Duodenal mucosa (tissue), 2 donors: ENCODE measurements around the gene SINHCAF.
"Not testable (repeated sequence)": the region's sequence is repeated elsewhere in the genome, so short reads cannot be mapped to it uniquely, and the experiment has no call there.

Experiments
- H3K27ac ChIP-seq: one replicate; pipeline ENCODE4 v1.7.0; 2013; ENCODE audit warnings: low read depth, low read length
- H3K27me3 ChIP-seq, 2 donors: one replicate each; pipeline ENCODE4 v1.7.0; 2013; ENCODE audit warnings: low read length in 2 of 2, control low read depth in 1 of 2; ENCODE audit not compliant: insufficient read depth in 2 of 2, control insufficient read depth in 1 of 2
- H3K36me3 ChIP-seq, 2 donors: one replicate each; pipeline ENCODE4 v1.7.0; 2013; ENCODE audit warnings: low read length in 2 of 2, control low read depth in 1 of 2; ENCODE audit not compliant: insufficient read depth in 2 of 2, control insufficient read depth in 1 of 2
- H3K4me1 ChIP-seq, 2 donors: one replicate each; pipeline ENCODE4 v1.7.0; 2013; ENCODE audit warnings: low read length in 2 of 2, control low read depth in 1 of 2; ENCODE audit not compliant: insufficient read depth in 2 of 2, control insufficient read depth in 1 of 2
- H3K4me3 ChIP-seq, 2 donors: one replicate each; pipeline ENCODE4 v1.7.0; 2013; ENCODE audit warnings: low read length in 2 of 2, low read depth in 1 of 2
- H3K9ac ChIP-seq, 2 donors: one replicate each; pipeline ENCODE4 v1.7.0; 2013; ENCODE audit warnings: low read length in 2 of 2, low read depth in 1 of 2
- H3K9me3 ChIP-seq, 2 donors: one replicate each; pipeline ENCODE4 v1.7.0; 2013; ENCODE audit warnings: low read length in 2 of 2, control low read depth in 1 of 2; ENCODE audit not compliant: control insufficient read depth in 1 of 2

SINHCAF gene

DNA sequence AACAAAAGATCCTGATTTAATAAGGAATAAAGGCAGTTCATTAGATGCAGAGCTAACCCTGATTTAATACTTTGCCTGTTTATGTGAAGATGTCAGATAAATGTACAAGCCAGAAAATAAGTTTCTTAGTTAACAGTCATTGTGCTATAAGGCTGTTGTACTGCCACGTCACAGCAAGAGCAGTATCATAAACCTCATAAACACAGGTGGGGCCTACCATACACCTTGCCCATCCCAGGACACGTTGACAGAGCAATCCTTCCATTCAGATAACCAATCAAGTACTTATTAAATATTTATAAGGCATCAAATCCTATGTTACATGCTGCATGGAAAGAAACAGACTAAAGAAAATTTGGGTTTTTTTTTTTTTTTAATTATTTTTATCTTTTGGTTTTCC is 36.5 kb downstream of the SINHCAF start:
- H3K4me1 ChIP-seq = no peaks in the 10 kb centered on the region
- no peak overlapping the region for H3K4me3 ChIP-seq
- no peak overlapping the region for H3K9ac ChIP-seq
- H3K27ac ChIP-seq = no peak overlapping the region
- H3K27me3 ChIP-seq = no peaks in the 10 kb centered on the region
- no peaks in the 10 kb centered on the region for H3K9me3 ChIP-seq
- peaks cover 30 to 55% of the 10 kb centered on the region in 2 donors for H3K36me3 ChIP-seq

DNA sequence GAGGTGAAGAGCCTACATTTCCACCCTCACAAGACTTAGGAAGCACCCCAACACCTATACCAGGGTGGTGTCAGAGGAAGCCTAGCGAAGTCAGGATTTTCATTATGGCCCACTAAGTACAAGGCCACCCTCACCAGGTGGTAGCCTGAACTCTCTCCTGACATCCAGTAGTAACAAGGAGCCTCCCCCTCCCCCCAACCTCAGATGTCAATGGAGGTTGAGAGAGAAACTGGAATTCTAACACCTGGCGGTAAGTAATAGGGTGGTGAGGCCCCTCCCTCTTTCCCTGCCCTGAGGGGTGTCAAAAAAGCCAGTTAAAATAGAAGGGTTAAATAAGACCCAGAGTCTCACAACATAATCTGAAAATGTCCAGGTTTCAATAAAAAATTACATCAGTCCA is 37.6 kb downstream of the SINHCAF start:
- Histone ChIP-seq H3K4me1 (no peaks in the 10 kb centered on the region), H3K4me3 (no peak overlapping the region)

DNA sequence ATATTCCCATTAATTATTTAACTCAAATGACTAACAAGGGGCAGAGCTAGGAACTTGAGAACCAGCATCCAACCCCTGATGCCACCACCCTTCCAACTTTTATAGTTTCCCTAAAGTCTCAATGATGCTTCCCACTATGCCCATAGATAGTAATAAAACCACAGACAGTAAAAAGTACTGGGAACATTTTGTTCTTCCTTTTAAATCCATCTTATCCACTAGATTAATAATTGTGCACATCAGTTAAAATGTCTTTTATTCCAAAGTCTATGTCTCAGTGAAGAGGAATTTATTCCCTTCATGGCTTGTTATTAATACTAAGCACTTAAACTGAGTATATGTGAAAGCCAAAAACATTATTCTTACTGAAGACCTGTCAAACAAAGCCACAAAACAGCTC is 45.8 kb downstream of the SINHCAF start:
- Histone ChIP-seq H3K4me1 (no peaks in the 10 kb centered on the region), H3K4me3 (no peak overlapping the region), H3K9me3 (no peaks in the 10 kb centered on the region), H3K27ac (no peak overlapping the region), H3K36me3 (peaks cover 16 to 28% of the 10 kb centered on the region in 2 donors), H3K27me3 (no peaks in the 10 kb centered on the region), H3K9ac (no peak overlapping the region)

More for the DNA sequence above, 37.6 kb downstream of the SINHCAF start:
- Histone ChIP-seq H3K27me3 (no peaks in the 10 kb centered on the region), H3K9me3 (no peaks in the 10 kb centered on the region), H3K27ac (no peak overlapping the region), H3K36me3 (peaks cover 32 to 59% of the 10 kb centered on the region in 2 donors), H3K9ac (no peak overlapping the region)

DNA sequence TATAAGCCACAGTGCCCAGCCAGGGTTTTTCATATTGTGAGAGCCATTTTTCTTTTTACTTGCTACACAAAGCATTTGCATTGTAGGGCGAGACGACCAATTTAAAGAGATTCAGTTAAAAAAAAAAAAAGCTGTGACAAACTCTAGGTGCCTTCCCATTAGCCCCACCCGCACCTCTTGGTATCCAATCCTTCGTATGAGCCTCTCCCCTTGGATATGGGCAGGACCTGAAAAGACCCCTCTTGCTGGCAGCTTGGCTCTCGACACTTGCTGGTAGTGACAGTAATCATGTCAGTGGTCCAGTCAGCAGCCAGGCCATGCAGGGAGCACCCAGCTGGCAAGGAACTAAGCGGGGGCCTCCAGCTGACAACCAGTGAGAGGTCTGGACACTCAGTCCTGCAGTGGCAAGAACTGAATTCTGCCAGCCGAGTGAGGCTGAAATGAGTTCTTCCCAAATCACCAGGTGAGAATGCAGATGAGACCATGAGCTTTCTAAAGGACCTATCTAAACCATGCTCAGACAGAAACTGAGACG is 46.5 kb downstream of the SINHCAF start:
- Histone ChIP-seq H3K27me3 (no peaks in the 10 kb centered on the region), H3K9ac (no peak overlapping the region), H3K4me3 (no peak overlapping the region), H3K36me3 (peaks cover 15 to 21% of the 10 kb centered on the region in 2 donors), H3K9me3 (no peaks in the 10 kb centered on the region), H3K27ac (no peak overlapping the region), H3K4me1 (no peaks in the 10 kb centered on the region)

DNA sequence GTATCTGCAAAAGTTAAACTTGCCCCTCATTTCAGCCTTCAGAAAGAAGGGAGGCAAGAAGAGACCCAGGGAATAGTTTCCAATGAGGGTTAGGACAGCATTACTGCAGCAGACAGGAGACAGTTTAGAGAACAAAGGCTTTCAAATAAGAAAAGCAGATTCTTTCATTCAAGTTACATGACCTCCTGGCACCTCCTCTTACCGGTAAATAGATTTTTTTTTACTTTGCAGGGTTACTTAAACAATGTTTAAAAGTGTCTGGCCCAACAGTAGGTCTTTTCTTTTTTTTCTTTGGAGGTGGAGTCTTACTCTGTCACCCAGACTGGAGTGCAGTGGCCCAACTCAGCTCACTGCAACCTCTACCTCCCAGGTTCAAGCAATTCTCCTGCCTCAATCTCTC is 47.1 kb downstream of the SINHCAF start:
- no peak overlapping the region for H3K27ac ChIP-seq
- H3K27me3 ChIP-seq = no peaks in the 10 kb centered on the region
- H3K36me3 ChIP-seq = peaks cover 13 to 15% of the 10 kb centered on the region in 2 donors
- no peaks in the 10 kb centered on the region for H3K9me3 ChIP-seq
- no peak overlapping the region for H3K4me3 ChIP-seq
- no peak overlapping the region for H3K9ac ChIP-seq
- no peaks in the 10 kb centered on the region for H3K4me1 ChIP-seq

DNA sequence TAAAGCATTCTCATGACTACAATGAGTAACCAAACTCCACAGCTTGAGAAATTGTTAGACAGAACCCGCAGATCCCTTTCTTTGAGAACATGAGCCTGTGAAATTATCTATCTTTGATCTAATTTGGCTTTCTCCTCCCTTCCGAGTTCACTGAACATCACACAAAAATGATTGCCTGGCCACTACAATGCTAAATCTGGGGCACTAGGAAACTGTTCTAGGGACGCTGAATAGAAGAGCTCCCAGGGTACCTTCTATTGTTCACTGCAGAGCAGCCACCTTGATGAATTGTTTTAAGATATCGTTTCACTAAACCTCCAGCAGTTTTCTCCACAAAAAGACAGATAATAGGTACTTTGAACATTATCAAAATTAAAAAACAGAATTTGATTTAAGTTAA is 47.5 kb downstream of the SINHCAF start:
- Histone ChIP-seq H3K4me3 (no peak overlapping the region), H3K27me3 (no peaks in the 10 kb centered on the region), H3K27ac (no peak overlapping the region), H3K4me1 (no peaks in the 10 kb centered on the region), H3K9me3 (no peaks in the 10 kb centered on the region), H3K36me3 (peaks cover 10 to 11% of the 10 kb centered on the region in 2 donors), H3K9ac (no peak overlapping the region)

DNA sequence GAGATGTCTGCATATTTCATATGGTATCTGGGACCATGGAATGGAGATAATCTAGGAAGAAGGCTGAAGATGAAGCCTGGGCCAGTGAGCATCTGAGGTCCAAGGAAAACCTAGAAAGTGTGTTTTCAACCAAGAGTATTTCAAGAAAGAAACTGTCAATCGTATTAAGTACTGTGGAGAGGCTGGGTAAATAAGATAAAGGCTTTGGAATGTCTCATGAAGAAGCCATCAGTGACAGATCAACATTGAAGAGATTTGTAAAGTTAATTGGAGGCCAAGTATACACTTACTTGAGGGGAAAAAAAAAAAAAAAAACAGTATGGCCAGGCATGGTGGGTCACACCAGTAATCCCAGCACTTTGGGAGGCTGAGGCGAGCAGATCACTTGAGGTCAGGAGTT is 48.9 kb downstream of the SINHCAF start:
- Histone ChIP-seq H3K4me3 (no peak overlapping the region), H3K9ac (no peak overlapping the region), H3K36me3 (peaks cover 5 to 9% of the 10 kb centered on the region in 2 donors), H3K27me3 (no peaks in the 10 kb centered on the region), H3K27ac (no peak overlapping the region), H3K9me3 (no peaks in the 10 kb centered on the region), H3K4me1 (no peaks in the 10 kb centered on the region)

DNA sequence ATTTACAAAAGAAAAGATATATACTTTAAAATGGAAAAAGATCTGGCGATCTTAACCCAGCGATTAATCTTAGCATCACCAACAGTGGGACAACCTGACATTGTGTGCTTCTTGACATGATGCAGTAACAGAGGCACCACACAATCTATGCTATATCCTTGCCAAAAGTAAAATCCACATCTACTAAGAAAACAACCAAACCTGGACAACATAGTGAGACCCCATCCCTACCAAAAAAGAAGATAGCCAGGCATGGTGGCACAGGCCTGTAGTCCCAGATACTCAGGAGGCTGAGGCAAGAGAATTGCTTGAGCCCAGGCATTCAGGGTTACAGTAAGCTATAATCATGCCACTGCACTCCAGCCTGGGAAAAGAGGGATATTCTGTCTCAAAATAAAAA is 50.5 kb downstream of the SINHCAF start:
- Histone ChIP-seq H3K27me3 (no peaks in the 10 kb centered on the region), H3K27ac (no peak overlapping the region), H3K4me1 (no peaks in the 10 kb centered on the region), H3K4me3 (no peak overlapping the region), H3K36me3 (peaks cover 5 to 9% of the 10 kb centered on the region in 2 donors), H3K9ac (no peak overlapping the region), H3K9me3 (no peaks in the 10 kb centered on the region)

DNA sequence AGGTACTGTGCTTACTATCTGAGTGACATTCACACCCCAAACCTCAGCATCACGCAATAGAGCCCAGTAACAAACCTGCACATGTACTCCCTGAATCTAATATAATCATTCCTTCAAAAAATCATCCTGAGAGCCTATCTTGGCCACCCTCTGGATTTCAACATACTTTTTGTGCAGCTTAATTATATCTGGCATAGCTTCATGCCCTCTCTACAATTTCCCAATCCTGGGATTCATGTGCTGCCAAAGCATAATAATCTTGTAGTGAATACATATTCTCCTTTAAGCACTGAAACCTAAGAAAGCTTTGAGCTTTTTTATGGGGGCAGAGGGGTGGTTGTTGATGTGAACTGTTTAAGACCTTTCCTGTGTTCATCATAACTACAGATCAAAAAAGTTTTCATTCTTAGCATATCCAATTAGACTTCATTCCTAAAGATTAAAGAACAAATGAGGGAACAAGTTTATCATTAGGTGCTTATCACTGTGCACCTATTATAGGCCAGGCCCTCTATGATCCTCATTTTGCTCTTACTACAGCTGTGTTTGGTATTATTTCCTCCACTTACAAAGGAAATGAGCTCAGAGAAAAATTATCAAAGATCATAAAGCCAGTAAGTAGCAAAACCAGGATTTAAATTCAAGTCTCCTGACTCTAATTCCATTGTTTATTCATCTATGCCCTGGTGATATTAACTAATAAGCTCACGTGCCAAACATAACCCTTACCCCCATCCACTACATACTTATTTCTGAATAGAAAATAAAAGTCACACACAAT is 51.2 kb downstream of the SINHCAF start:
- H3K9me3 ChIP-seq = no peaks in the 10 kb centered on the region
- peaks cover 4 to 7% of the 10 kb centered on the region in 2 donors for H3K36me3 ChIP-seq
- no peak overlapping the region for H3K27ac ChIP-seq
- no peak overlapping the region for H3K9ac ChIP-seq
- no peaks in the 10 kb centered on the region for H3K27me3 ChIP-seq
- no peaks in the 10 kb centered on the region for H3K4me1 ChIP-seq
- H3K4me3 ChIP-seq = no peak overlapping the region

DNA sequence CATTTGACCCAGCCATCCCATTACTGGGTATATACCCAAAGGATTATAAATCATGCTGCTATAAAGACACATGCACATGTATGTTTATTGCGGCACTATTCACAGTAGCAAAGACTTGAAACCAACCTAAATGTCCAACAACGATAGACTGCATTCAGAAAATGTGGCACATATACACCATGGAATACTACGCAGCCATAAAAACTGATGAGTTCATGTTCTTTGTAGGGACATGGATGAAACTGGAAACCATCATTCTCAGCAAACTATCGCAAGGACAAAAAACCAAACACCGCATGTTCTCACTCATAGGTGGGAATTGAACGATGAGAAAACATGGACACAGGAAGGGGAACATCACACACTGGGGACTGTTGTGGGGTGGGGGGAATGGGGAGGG is 52.2 kb downstream of the SINHCAF start:
- H3K36me3 ChIP-seq, H3K4me1 ChIP-seq, H3K27ac ChIP-seq: not testable (repeated sequence)

More for the DNA sequence above, 52.2 kb downstream of the SINHCAF start:
- not testable (repeated sequence) for H3K9me3 ChIP-seq, H3K9ac ChIP-seq, H3K4me3 ChIP-seq, H3K27me3 ChIP-seq
